RKO (cell line): Measurements from ENCODE around the gene INPP5B.

Experiments used
- DNase-seq: peaks from one replicate; pipeline ENCODE4 v3.0.0-alpha.2; 2016; ENCODE audit warnings: low spot score

The INPP5B gene

DNA sequence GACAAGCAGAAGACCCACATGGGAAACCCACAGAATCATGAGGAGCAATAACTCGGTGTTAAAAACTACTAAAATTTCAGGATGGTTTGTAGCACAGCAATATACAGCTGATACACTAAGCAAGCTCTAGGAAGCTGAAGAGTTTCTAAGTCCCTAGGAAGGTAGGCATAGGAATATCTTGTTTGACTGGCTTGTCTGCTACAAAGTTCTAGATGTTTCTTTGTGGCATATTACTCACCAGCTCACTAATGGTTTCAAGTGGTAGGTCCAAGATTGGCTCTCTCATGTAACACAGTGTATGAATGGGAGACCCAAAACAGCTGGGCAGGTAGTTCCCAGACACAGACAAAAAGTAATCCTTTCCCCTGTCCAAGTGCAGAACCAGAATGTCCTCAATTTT lies 74.2 kb downstream of the INPP5B start:
- DNase-seq = no peak

DNA sequence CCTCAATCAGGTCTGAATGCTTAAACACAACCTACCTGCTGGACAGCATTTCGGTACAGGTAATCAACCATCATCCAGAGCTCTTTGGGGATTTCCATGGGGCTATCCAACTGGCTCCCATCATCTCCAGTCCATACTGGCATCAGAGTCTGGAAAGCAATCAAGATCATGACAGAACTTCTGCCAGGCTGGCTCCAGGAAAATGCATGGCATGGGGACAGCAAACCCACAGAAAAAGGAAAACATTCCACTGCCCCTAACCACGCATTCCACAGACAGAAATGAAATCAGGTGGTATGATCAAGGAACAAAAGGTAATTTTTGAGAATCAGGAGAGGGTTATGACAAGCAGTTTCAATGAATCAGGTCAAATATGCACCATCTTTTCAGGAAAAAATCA lies 78.4 kb downstream of the INPP5B start:
- no peak for DNase-seq

DNA sequence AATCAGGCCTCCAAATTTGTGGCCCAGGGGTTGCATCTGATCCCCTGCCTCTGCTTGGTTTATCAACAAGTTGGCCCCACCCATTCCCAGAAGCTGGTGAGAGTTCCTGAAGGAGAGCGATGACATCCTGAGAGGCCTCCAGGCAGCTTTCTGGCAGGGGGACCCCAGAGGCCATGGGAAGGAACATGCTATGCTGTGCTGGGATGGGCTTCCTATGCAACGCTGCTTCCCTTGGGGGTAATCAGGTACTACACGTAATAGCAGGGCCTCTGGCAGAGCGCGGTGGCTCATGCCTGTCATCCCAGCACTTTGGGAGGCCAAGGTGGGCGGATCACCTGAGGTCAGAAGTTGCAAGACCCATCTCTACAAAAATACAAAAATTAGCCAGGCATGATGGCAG lies 79.1 kb downstream of the INPP5B start:
- no peak for DNase-seq

DNA sequence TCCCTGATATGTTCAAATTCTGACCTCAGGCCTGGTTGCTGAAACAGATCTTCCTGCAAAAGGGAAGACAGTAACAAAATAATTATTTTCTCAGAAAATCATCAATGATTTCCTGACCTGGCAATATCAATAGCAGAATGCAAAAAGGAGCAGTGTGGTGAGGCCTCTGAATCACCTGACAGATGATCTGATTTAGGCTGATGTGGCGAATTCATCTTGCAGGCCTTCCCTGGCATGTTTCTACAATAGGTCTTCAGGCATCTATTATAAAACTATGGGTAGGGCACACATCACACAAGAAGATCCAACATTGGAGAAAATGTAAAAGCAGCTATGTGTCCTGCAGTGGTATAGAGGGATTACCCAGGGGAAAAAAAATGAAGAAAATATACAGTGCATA lies 80.4 kb downstream of the INPP5B start:
- no peak for DNase-seq

DNA sequence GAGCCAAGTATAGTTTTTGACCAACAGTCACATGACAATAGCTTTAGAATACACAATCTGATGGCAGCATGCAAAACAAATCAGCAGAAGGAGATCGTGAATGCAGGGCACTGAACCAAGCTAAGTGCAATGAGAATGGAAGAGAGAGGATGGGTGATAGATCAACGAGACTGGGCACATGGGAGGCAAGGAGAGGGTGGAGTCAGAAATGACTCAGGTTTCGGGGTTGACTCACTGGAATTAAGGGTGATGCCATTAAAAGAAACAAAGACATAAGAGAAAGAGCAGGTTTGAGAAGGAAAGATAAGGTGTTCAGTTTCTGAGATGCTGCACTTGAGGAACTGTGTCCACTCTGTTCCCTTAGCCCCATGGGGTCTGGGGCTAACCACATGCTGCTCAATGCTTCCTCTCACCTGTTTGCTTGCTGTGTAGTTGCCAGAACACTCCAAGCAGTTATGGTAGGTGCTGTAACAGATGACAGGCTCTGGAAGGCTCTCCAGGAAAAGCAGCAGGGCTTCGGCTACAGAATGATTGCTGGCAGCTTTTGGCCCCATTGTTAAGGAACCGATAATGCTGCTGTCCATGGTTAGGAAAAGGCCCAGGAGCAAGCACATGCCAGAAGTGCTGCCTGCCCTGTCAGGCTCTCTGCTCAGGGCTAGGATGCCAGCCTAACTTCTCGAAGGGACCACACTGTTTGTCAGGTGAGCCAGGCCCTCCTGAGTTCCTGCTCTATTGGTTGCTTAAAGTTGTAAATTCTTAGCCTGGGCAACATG lies 81.3 kb downstream of the INPP5B start:
- peak; percentile 78 for DNase-seq

DNA sequence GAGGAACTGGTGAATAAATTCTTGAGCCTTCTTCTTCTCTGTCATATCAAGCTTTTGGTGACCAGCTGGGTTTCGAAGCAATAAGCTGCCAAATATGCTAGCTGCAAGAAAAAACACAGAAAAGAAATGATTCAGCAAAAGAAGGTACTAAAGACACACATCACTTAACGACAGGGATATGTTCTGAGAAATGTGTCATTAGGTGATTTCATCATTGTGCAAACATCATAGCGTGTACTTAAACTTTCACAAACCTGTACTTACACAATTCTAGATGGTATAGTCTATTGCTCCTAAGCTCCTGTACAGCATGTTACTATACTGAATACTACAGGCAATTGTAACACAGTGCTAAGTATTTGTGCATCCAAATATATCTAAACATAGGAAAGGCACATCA lies 84.5 kb downstream of the INPP5B start:
- peak; percentile 33 for DNase-seq

DNA sequence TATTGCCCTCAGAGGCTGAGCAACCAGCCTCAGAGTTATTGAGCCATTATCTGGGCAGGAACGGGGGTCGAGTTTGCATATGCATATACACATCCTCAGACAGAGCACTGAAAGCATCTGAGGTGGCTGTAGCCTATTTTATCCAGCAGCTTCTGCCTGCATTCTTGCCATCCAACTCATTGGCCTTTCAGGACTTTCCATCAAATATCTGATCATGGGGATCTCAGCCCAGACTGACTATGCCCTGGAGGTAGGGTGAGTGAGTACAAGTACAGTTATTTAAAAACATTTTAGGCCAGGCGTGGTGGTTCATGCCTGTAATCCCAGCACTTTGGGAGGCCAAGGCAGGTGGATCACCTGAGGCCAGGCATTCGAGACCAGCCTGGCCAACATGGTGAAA lies 85.7 kb downstream of the INPP5B start:
- DNase-seq = no peak

DNA sequence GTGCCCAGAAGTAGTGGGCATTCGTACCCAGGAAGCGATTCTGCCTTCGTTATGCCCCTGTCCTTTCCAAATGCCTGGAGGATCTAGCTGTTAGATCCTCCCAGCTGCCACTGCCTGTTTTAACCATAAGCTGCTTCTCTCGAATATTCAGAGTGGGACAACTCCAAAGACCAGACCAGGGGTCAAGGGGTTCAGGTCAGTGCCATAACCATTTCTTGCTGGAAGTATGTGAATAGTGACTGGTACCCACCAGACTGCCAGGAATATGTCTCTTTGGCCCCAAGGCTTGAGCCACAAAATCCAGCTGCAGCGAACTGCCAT lies 86.5 kb downstream of the INPP5B start:
- no peak for DNase-seq

DNA sequence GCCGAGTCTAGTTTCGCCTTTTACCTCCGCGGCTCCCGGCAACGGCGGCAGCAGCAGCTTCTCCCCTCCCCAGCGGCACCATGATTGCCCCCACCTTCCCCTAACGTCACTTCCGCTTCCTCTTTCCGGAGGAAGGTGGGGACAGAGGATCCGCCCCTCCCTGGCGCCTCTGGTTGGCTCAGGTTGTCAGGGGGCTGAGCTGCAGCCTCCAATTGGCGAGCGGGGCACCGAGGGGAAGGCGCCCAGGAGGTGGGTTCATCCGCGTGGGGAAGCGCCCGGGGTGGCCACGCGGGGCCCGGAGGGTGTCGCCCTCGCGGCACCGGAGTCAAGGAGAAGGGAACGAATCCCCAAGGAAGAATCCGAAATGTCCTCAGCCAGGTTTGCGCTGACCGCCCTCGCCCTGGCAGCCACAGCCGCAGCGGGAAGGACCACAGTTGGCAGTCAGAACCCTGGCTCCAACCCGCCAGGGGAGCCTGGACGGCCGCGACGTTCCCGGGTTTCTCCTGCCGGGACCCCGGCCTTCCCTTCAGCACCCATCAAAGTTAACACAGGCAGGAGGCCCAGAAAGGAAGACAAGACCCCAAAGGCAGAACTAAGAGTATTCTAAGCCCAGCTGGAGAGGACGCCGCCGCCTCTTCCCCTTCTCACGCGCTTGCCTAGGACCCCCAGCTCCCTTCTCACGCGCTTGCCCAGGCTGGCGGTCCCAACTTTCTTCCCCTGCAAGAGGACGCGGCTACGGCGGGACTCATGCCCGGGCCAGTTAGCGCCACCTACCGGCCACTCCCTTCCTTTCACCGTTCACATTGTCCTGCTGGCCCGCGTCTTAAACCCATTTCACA lies 87.1 kb downstream of the INPP5B start, which contains the start of gene MTF1:
TSS of gene MTF1 (minus strand) at position 86 of the 839 bp plus-strand sequence. CDS start 1,934 bp downstream, outside the sequence.
- DNase-seq = peak; percentile 96

DNA sequence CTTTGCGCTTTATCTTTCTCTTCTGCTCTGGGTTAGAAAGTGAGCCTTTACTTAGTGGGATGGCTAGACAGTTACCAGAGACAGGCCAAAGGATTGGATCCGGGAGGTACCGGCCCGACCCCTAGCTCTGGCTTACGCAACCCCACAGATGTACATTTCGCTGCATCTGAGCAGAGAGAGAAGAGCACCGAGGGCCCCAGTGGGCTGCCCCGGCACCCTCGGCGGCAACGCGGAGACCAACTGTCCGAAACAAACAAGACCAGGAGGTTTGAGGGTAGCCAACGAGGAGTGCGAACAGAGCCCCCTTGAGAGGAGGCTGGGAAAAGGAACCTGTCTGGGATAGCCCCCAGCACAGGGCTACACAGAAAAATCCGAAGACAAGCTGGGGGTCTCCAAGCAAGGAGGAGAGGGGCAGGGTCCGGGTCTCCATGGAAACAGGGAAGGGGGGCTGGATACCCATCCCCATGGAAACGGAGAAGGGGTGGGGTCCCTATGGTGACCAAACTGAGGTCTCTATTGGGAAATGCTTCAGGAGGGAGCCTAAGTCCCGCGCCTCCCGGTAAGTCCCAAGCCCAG lies 87.8 kb downstream of the INPP5B start:
- DNase-seq = peak; percentile 32

DNA sequence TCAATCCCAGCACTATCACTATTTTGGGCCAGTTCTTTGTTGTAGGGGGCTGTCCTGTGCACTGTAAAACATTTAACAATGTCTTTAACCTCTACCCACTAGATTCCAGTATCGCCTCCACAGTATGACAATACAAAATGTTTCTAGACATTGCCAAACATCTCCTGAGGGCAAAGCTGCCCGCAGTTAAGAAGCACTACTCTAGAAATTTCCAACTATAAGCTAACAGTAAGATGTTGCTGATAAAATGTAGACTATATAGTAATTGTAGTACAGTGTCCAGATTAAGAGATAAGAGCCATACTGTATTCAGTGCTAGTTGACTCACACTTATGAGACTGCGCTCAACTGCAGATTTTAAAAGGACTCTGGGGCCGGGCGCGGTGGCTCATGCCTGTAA lies 92.4 kb downstream of the INPP5B start:
- DNase-seq = no peak

DNA sequence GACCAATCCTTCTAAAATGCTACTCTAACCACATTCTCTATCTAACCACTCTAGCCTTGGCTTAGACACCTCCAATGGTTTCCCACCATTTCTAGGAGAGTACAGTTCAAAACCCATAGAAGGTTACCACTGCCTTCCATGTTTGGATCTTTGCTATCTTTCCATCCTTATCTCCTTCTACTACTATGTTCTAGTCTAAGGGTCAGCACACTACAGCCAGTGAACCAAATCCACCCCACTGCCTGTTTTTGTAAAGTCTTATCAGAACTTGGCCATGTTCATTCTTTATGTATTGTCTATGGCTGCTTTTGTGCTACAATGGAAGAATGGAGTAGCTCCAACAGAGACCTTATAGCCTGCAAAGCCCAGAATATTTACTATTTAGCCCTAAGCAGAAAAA lies 93.7 kb downstream of the INPP5B start:
- no peak for DNase-seq

DNA sequence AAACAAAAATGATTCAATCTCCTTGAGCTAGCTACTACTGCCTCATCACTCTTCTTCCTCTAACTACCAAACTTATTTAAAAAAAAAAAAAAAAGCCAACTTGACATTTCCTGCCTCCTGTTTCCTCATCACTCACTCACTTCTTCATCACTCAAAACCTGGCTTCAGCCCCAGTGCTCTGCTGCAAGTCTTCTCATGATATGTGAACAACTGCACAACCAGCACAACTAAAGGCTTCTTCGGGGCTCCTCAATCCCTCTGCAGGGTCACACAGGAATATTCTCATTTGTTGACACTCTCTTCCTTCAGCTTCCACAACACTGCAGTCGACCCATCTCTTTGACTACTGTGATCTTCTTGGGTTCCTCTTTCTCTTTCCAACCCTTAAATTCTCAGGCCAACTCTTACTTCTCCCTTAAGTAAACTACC lies 95.1 kb downstream of the INPP5B start:
- DNase-seq = no peak

DNA sequence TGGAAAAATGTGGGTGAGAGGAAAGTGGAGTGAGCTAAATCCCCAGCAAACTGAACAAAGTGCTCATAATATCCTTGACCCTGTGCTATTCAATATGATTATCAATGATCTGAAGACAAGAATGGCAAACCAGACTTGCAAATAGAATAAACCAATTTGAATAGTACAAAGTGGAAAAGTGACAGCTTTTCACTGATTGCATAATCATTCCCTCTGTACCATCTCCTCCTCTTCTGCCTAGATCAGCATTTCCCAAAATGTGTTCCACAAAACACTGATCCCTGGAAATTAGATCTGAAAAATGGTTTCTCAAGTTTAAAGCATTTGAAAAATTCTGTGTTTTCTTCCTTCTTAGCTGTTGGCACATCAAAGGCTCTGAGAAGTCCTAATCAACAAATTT lies 95.6 kb downstream of the INPP5B start:
- DNase-seq = no peak

DNA sequence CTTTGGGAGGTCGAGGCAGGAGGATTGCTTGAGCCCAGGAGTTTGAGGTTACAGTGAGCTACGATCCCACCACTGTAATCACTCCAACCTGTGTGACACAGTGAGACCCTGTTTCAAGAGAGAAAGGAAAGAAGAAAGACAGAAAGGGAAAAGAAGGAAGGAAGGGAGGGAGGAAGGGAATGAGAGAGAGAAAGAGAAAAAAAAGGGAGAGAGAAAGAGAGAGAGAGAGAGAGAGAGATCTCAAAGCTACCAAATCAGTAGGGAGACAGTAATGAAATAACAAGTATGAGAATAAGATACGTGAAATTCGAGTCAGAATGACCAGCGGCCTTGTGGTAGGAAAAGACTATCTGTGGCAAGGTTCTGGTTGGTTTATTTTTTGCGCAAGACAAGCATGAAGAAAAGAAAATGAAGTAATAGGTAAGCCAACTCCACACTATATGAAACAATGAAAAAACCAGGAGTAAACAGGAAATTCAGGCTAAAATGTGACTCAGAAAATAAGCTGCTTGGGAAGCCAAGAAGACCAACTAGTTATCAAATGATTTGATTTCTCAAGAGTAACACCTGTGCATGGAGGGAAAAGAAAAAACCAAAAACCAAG lies 96.4 kb downstream of the INPP5B start:
- no peak for DNase-seq

DNA sequence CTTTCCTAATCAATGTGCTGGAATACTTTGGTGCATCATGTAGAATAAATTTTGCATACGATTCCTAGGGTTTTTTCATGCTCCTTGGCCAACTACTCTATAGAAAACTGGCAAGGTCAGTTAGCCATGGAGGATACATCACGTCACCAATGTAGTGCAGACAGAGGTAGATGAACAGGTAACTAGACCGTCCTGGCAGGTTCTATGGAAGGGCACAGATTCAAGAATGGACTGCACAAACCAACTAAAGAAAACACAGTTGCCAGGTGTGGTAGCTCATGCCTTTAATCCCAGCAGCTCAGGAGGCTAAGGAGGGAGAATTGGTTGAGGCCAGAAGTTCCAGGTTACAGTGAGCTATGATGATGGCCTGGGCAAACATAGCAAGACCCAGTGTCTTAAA lies 97.4 kb downstream of the INPP5B start:
- no peak for DNase-seq

DNA sequence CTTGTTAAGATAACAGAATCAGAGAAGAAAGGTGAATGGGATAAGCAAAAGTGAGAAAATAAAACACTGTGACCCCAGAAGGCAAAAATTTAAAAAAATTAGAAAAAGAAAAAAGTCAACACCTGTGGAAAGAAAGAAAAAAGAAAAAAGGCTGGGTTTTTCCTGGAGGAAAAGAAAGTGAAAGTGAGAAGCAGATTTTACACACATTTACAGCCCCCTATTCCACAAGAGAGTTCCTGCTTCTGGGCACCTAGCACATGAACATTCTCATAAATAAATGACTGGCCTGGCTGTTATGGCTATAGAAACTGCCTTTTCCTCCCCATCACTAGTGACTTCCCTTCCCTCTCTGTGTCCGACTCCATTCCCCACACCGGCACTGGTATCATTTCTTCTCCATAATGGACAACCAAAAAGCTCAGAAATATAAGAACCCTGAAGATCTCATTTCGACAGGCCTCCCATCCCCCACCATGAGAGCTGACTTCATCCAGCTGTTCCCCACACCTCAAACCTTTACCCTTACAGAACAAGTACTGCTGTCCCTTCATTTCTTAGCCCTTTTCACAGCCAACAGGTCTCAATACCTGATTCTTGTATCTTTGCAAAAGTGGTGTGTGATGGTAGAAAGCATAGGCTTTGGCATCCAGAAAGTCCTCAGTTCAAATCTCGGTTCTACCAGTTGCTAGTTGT lies 100.1 kb downstream of the INPP5B start:
- DNase-seq = no peak

DNA sequence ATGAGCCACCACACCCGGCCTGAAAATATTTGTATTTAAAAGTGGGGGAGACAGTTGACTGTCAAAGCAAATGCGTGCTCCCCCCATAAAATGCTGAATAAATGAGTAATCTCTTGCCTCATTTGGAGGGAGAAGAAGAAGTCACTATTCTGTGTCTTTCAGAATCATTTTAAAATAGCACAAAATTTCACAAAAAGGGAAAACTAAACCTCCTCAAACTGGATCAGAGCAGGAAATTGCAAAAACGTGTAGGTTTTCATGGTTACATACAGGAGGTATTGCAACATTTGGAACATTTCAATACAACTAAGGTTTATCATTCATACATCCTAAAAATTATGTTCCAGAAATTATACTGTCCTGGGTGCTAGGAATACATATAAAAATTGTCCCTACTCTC lies 101.1 kb downstream of the INPP5B start:
- DNase-seq = no peak

DNA sequence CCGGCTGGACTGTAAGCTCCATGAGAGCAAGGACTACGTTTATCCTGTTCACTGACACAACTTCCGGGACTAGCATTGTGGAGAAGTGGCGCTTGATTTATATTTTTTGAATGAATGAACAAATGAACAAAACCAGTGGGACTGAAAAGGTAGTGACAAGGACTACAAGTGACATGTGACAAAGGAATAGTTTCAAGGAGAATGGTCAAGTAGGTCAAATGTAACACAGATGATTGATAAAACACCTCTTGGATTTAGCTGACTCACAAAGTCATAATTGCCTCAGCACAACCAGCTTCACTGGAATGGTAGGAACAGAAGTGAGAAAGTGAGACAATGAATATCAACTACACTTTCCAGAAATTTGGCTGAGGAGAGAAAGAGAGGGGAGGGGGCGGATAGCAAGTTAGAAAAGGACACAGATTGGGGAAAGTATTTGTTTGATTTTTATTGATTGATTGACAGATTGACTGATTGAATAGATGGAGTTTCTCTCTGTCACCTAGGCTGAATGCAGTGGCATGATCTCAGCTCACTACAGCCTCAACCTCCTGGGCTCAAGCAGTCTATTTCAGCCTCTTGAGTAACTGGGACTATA lies 101.7 kb downstream of the INPP5B start:
- no peak for DNase-seq

DNA sequence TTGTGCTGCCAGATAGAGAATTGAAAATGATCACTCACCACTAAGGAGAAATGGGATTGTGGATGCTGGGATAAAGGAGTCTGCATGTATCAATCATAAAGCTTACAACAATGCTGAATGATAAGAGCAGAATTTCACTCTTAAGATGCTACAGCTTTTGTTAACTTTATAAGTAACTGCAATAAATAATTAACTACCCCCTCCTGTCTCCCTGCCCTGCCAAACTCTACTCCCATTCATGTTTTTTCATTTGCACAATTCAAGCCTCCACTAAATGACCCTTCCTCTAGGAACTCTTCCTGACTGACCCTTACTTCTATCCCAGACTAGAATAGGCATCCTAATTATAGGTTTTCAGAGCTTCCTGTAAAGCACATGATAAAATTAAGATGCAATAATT lies 102.3 kb downstream of the INPP5B start:
- no peak for DNase-seq

DNA sequence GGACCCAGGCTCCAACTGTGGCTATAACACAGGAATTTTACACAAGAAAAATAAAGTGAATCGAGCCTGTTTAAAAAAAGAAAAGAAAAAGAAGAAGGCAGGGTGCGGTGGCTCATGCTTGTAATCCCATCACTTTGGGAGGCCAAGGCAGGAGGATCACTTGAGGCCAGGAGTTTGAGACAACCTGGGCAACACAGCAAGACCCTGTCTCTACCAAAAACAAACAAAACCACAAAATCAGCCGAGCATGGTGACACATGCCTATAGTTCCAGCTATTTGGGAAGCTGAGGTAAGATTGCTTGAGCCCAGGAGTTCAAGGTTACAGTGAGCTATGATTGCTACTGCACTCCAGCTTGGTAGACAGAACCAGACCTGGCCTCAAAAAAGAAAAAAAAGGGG lies 105.2 kb downstream of the INPP5B start:
- DNase-seq = no peak

DNA sequence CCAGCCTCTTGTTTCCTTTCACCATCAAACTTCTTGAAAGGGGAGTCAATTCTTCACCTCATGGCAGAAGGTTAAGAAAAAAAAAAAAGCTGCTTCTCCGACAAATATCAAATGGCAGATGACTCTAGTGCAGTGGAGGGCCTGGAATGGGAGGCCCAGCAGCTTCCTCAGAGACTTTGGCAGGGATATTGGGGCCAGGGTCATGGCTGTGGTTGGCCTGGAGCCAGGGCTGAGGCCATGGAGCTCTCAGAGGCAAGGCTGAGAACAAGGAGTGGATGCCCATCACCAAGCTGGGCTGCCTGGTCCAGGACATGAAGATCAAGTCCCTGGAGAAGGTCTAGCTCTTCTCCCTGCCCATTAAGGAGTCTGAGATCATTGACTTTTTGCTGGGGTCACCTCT lies 106.1 kb downstream of the INPP5B start:
- no peak for DNase-seq
